ENCODE data around the gene NCBP3. TPM values are rescaled to one million over a fixed set of nuclear protein-coding genes. Genes with fewer than 3 reads are reported as not detected.

NCBP3 gene
- total RNA-seq, 5 donors from 2014 or later (not counting 1 experiment from before 2014, with no cell fraction given): 35.6 to 55.5 (median 46.7) TPM

DNA sequence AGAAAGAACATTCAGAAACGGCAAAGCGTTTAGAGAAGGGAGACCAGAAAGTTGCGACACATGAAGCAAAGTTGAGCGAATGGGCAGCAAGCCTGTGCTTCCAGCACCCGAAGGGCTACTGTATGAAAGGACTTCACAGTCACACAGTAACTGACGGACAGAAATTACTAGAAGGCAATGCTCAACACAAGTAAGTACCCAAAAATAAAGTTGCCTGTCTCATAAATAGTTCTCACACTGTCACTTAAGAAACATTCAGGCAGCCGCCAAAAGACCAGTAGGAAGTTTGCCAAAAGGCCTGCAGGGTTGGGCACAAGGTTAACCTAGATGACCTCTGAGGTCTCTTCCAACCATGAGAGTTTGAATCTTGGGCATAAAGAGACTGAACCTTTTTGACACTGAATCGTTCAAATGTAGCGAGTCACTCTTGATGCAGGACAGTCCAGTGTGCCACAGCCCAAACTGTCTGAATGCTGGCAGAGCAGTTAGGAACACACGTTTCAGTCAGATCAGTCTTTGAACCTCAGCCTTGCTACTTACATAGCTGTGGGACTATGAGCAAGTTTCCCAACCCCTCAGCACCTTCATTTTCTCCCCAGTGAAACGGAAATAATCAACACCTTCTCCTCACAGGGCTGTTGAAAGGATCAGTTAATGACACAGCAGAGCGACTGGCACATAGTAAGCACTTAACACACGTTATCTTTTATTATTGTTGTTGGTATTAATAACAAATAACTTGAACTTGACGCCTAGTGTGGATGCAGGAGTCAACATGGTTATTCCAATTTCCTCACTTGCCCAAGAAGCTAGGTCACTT is 10.4 kb downstream of the NCBP3 start:
- Mint-ChIP-seq H3K4me3 (no peak overlapping the region), H3K36me3 (peaks cover 47% of the 10 kb centered on the region), H3K9me3 (no peaks in the 10 kb centered on the region), H3K4me1 (peaks cover 10 to 30% (median 23%) of the 10 kb centered on the region in 3 donors), H3K27ac (no peak overlapping the region), H3K27me3 (no peaks in the 10 kb centered on the region)
- CTCF ChIA-PET: interaction anchor here (0.6 to 1.4 kb wide), 3 partner anchors 69 to 879 kb away, joined by 3 to 5 read pairs (median 4); no protein-coding TSS in a partner anchor
- POLR2A ChIA-PET: no interaction called here
- no peak overlapping the region for H3K27ac ChIP-seq (ENCODE audit: low read length)
- H3K4me1 ChIP-seq (ENCODE audit: control insufficient read depth in 1 of 2, extremely low read depth in 1 of 2, insufficient read depth in 2 of 2, low read length in 2 of 2): no peaks in the 10 kb centered on the region
- 91% methylated on average over 9 of the region's 14 CpGs for WGBS (ENCODE audit: insufficient coverage)
- H3K27me3 ChIP-seq (replicated peaks in 1 of 2; ENCODE audit: control insufficient read depth in 2 of 2, extremely low read depth in 1 of 2, insufficient read depth in 2 of 2, low read length in 1 of 2): no peaks in the 10 kb centered on the region
- H3K4me3 ChIP-seq (ENCODE audit: control insufficient read depth in 1 of 2, extremely low read depth in 1 of 2, low read length in 1 of 2): no peak overlapping the region
- no peak for ATAC-seq (replicated peaks in 1 of 4)
- no peak for DNase-seq
- no peaks in the 10 kb centered on the region for H3K9me3 ChIP-seq
- peaks cover 0 to 64% of the 10 kb centered on the region in 2 donors for H3K36me3 ChIP-seq (ENCODE audit: control insufficient read depth in 2 of 2, extremely low read depth in 1 of 2, insufficient read depth in 1 of 2, low read length in 1 of 2)

DNA sequence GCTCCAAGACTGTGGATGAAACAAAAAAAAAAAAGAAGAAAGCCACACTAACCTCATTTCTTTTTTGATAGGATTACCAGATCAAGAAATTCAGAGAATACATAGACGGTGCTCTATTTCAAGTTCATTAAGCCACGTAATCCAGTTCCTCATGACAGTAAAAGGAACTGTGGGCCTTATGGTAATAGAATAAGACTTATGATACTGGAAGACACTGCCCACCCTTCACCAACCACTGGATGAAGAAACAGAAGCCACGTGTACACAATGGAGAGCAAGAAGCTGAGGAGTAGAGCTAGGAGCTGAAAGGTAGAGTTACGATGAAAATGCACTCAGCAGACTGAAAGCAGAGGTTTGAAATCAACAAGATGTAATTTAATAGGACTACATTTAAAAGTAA is 11.2 kb downstream of the NCBP3 start:
- Mint-ChIP-seq H3K9me3 (no peaks in the 10 kb centered on the region), H3K36me3 (peaks cover 39% of the 10 kb centered on the region), H3K27ac (no peak overlapping the region), H3K4me1 (peaks cover 3 to 23% (median 16%) of the 10 kb centered on the region in 3 donors), H3K4me3 (no peak overlapping the region), H3K27me3 (no peaks in the 10 kb centered on the region)
- CTCF ChIA-PET: interaction anchor here (0.6 to 1.4 kb wide), 5 partner anchors 96 to 1159 kb away, joined by 3 to 6 read pairs (median 5); no protein-coding TSS in a partner anchor
- H3K27me3 ChIP-seq (replicated peaks in 1 of 2; ENCODE audit: control insufficient read depth in 2 of 2, extremely low read depth in 1 of 2, insufficient read depth in 2 of 2, low read length in 1 of 2): no peaks in the 10 kb centered on the region
- no CpG with 5 or more reads among the region's 4 CpGs for WGBS (ENCODE audit: insufficient coverage)
- no peak overlapping the region for H3K4me3 ChIP-seq (ENCODE audit: control insufficient read depth in 1 of 2, extremely low read depth in 1 of 2, low read length in 1 of 2)
- POLR2A ChIA-PET: no interaction called here
- no peaks in the 10 kb centered on the region for H3K9me3 ChIP-seq
- DNase-seq (no peak), ATAC-seq (replicated peaks in 1 of 4) (no peak)
- no peak overlapping the region for H3K27ac ChIP-seq (ENCODE audit: low read length)
- H3K4me1 ChIP-seq (ENCODE audit: control insufficient read depth in 1 of 2, extremely low read depth in 1 of 2, insufficient read depth in 2 of 2, low read length in 2 of 2): no peaks in the 10 kb centered on the region
- H3K36me3 ChIP-seq (ENCODE audit: control insufficient read depth in 2 of 2, extremely low read depth in 1 of 2, insufficient read depth in 1 of 2, low read length in 1 of 2): peaks cover 0 to 57% of the 10 kb centered on the region in 2 donors

DNA sequence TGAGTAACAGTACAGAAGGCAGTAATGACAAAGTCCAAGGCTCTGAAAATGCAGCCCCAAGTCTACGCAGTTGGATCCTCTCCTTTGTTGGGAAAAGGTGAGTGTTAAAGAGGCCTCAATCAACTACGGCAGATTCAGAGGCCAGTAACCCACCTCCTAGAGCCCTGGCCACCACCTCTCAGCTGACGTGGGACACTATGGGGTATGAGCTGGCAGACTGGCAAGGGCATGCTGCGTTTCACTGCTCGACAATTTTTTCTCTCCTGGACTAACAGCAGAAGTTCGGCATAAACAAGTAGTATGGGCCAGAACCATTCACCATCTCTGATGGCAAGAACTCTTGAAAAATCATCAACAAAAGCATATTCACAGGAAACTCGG is 17.2 kb downstream of the NCBP3 start:
- H3K27ac ChIP-seq (ENCODE audit: low read length): no peak overlapping the region
- Mint-ChIP-seq H3K4me1 (peaks cover 6 to 10% (median 8%) of the 10 kb centered on the region in 3 donors), H3K36me3 (peaks cover 48% of the 10 kb centered on the region), H3K9me3 (no peaks in the 10 kb centered on the region), H3K27me3 (no peaks in the 10 kb centered on the region), H3K27ac (no peak overlapping the region), H3K4me3 (no peak overlapping the region)
- H3K36me3 ChIP-seq (ENCODE audit: control insufficient read depth in 2 of 2, extremely low read depth in 1 of 2, insufficient read depth in 1 of 2, low read length in 1 of 2): peaks cover 0 to 52% of the 10 kb centered on the region in 2 donors
- no peak overlapping the region for H3K4me3 ChIP-seq (ENCODE audit: control insufficient read depth in 1 of 2, extremely low read depth in 1 of 2, low read length in 1 of 2)
- POLR2A ChIA-PET: no interaction called here
- CTCF ChIA-PET: interaction anchor here in 1 of 2 donors (6.2 kb wide), 1 partner anchor 92 kb away, joined by 109 read pairs; no protein-coding TSS in a partner anchor
- H3K9me3 ChIP-seq: no peaks in the 10 kb centered on the region
- ATAC-seq (replicated peaks in 1 of 4) (no peak), DNase-seq (no peak)
- no peaks in the 10 kb centered on the region for H3K4me1 ChIP-seq (ENCODE audit: control insufficient read depth in 1 of 2, extremely low read depth in 1 of 2, insufficient read depth in 2 of 2, low read length in 2 of 2)
- 90% methylated on average over 2 of the region's 7 CpGs for WGBS (ENCODE audit: insufficient coverage)
- no peaks in the 10 kb centered on the region for H3K27me3 ChIP-seq (replicated peaks in 1 of 2; ENCODE audit: control insufficient read depth in 2 of 2, extremely low read depth in 1 of 2, insufficient read depth in 2 of 2, low read length in 1 of 2)

DNA sequence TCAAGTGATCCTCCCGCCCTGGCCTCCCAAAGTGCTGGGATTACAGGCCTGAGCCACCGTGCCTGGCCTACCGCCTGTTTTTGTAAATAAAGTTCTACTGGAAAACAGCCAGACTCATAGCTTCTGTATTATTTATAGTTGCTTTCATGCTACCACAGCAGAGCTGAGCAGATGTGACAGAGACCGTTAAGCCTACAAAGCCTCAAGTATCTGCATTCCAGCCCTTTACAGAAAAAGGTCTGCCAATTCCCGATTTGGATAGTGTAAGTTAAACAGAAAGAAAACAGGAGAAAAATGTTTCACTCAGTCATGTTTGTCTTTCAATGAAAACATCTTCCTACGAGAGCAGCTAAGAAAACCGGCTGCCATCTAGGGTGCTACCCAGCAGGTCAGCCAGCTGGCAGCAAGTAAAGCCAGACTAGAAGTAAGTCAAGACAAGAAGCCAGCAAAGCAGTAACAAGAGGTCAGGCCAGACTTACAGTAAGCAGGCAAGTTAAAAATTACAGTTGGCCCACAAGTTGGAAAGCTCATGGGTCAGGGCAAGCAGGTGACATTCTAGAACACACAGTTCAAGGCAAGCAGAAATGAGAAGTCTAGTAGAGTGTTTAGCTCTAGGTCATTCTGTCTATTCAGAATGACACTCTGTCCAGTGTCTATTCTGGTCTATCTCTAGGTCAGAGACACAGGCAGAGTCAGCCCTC is 17.7 kb downstream of the NCBP3 start:
- no peaks in the 10 kb centered on the region for H3K9me3 Mint-ChIP-seq
- H3K4me3 Mint-ChIP-seq: no peak overlapping the region
- ChIA-PET CTCF (interaction anchor here (0.6 to 6.2 kb wide), 5 partner anchors 10 to 980 kb away, joined by 3 to 109 read pairs (median 5); no protein-coding TSS in a partner anchor), POLR2A (interaction anchor here in 1 of 2 donors (0.9 kb wide), 1 partner anchor 73 kb away, joined by 4 read pairs; no protein-coding TSS in a partner anchor)
- no peak overlapping the region for H3K27ac ChIP-seq (ENCODE audit: low read length)
- no peak overlapping the region for H3K27ac Mint-ChIP-seq
- H3K4me1 ChIP-seq (ENCODE audit: control insufficient read depth in 1 of 2, extremely low read depth in 1 of 2, insufficient read depth in 2 of 2, low read length in 2 of 2): no peaks in the 10 kb centered on the region
- H3K9me3 ChIP-seq: no peaks in the 10 kb centered on the region
- H3K4me3 ChIP-seq (ENCODE audit: control insufficient read depth in 1 of 2, extremely low read depth in 1 of 2, low read length in 1 of 2): no peak overlapping the region
- 98% methylated on average over 4 of the region's 7 CpGs for WGBS (ENCODE audit: insufficient coverage)
- no peaks in the 10 kb centered on the region for H3K27me3 ChIP-seq (replicated peaks in 1 of 2; ENCODE audit: control insufficient read depth in 2 of 2, extremely low read depth in 1 of 2, insufficient read depth in 2 of 2, low read length in 1 of 2)
- DNase-seq (no peak), ATAC-seq (replicated peaks in 1 of 4) (no peak)
- peaks cover 47% of the 10 kb centered on the region for H3K36me3 Mint-ChIP-seq
- H3K27me3 Mint-ChIP-seq: no peaks in the 10 kb centered on the region
- H3K4me1 Mint-ChIP-seq: peaks cover 3 to 8% (median 7%) of the 10 kb centered on the region in 3 donors
- H3K36me3 ChIP-seq (ENCODE audit: control insufficient read depth in 2 of 2, extremely low read depth in 1 of 2, insufficient read depth in 1 of 2, low read length in 1 of 2): peaks cover 0 to 52% of the 10 kb centered on the region in 2 donors

DNA sequence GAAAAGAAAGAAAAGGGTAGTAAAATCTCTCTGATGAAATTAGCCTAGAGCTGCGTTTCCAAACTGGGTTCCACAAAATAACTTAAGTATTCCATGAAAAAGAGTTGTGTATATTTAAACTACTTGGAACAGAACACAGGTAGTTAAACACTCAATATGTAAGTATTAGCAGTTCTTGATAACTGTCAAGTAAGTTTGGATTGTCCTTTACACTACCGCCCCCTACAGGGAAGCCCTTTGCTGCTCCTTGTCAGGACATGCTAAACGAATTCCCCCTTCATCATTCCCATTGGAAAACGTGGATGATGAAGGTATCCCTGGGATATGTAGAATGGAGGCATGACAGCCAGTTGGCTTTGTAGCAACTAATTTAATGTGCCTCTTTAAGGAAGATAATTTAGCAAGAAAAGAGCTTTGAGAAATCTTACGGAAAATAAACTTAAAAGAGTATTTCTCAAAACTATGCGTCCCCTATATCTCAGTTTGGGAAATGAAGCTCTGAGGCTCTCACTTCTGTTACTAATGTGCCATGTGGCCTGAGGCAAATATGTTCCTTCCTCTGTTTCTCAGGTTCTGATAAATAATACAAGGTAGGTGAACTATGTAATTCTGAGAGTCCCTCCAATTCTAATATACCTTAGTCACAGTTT is 18.8 kb downstream of the NCBP3 start:
- Histone ChIP-seq H3K4me3 (ENCODE audit: control insufficient read depth in 1 of 2, extremely low read depth in 1 of 2, low read length in 1 of 2) (no peak overlapping the region), H3K36me3 (ENCODE audit: control insufficient read depth in 2 of 2, extremely low read depth in 1 of 2, insufficient read depth in 1 of 2, low read length in 1 of 2) (peaks cover 0 to 55% of the 10 kb centered on the region in 2 donors), H3K9me3 (no peaks in the 10 kb centered on the region), H3K27me3 (replicated peaks in 1 of 2; ENCODE audit: control insufficient read depth in 2 of 2, extremely low read depth in 1 of 2, insufficient read depth in 2 of 2, low read length in 1 of 2) (no peaks in the 10 kb centered on the region), H3K4me1 (ENCODE audit: control insufficient read depth in 1 of 2, extremely low read depth in 1 of 2, insufficient read depth in 2 of 2, low read length in 2 of 2) (no peaks in the 10 kb centered on the region), H3K27ac (ENCODE audit: low read length) (no peak overlapping the region)
- CTCF ChIA-PET: interaction anchor here (0.7 to 6.2 kb wide), 12 partner anchors 11 to 1712 kb away, joined by 3 to 109 read pairs (median 4); no protein-coding TSS in a partner anchor
- DNase-seq (peak; percentile 24 to 86 (median 63)), ATAC-seq (replicated peaks in 1 of 4) (peak in 2 of 4 experiments; percentile 56 to 62)
- Mint-ChIP-seq H3K27ac (no peak overlapping the region), H3K4me1 (peaks cover 3 to 8% (median 7%) of the 10 kb centered on the region in 3 donors), H3K27me3 (no peaks in the 10 kb centered on the region), H3K4me3 (no peak overlapping the region), H3K9me3 (no peaks in the 10 kb centered on the region), H3K36me3 (peaks cover 52% of the 10 kb centered on the region)
- POLR2A ChIA-PET: interaction anchor here in 1 of 2 donors (0.7 kb wide), 1 partner anchor 90 kb away, joined by 4 read pairs; no protein-coding TSS in a partner anchor
- WGBS (ENCODE audit: insufficient coverage): no CpG with 5 or more reads among the region's 6 CpGs

DNA sequence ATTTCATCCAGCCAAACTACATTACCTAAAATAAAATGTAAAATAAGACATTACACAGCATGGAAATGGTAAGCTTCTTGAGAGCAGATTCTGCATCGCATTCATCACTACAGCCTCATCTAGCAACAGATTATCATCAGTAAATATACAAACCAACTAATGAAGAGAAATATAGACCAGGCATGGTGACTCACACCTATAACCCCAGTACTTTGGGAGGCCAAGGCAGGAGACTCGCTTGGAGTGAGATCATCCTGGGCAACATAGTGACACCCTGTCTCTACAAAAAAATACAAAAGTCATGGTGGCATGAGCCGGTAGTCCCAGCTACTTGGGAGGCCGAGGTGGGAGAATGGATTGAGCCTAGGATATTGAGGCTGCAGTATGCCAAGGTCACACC is 19.9 kb downstream of the NCBP3 start:
- 100% methylated on average over 1 of the region's 4 CpGs for WGBS (ENCODE audit: insufficient coverage)
- Histone ChIP-seq H3K27ac (ENCODE audit: low read length) (no peak overlapping the region), H3K9me3 (no peaks in the 10 kb centered on the region), H3K4me3 (ENCODE audit: control insufficient read depth in 1 of 2, extremely low read depth in 1 of 2, low read length in 1 of 2) (no peak overlapping the region), H3K27me3 (replicated peaks in 1 of 2; ENCODE audit: control insufficient read depth in 2 of 2, extremely low read depth in 1 of 2, insufficient read depth in 2 of 2, low read length in 1 of 2) (no peaks in the 10 kb centered on the region), H3K4me1 (ENCODE audit: control insufficient read depth in 1 of 2, extremely low read depth in 1 of 2, insufficient read depth in 2 of 2, low read length in 2 of 2) (no peaks in the 10 kb centered on the region), H3K36me3 (ENCODE audit: control insufficient read depth in 2 of 2, extremely low read depth in 1 of 2, insufficient read depth in 1 of 2, low read length in 1 of 2) (peaks cover 3 to 64% of the 10 kb centered on the region in 2 donors)
- ChIA-PET CTCF (interaction anchor here (0.6 to 6.2 kb wide), 7 partner anchors 11 to 1059 kb away, joined by 3 to 109 read pairs (median 5); no protein-coding TSS in a partner anchor), POLR2A (no interaction called here)
- no peak overlapping the region for H3K27ac Mint-ChIP-seq
- H3K27me3 Mint-ChIP-seq: no peaks in the 10 kb centered on the region
- DNase-seq (no peak), ATAC-seq (replicated peaks in 1 of 4) (no peak)
- H3K4me1 Mint-ChIP-seq: peaks cover 3 to 8% (median 7%) of the 10 kb centered on the region in 3 donors
- H3K36me3 Mint-ChIP-seq: peaks cover 60% of the 10 kb centered on the region
- H3K4me3 Mint-ChIP-seq: no peak overlapping the region
- H3K9me3 Mint-ChIP-seq: no peaks in the 10 kb centered on the region
